Measurements from ENCODE around the gene TBX1. TPM values are rescaled to one million over a fixed set of nuclear protein-coding genes. Genes with fewer than 3 reads are reported as not detected.

TBX1 gene
- total and polyA plus RNA-seq, 7 donors = 18.2 to 112 (median 80.8) TPM

DNA sequence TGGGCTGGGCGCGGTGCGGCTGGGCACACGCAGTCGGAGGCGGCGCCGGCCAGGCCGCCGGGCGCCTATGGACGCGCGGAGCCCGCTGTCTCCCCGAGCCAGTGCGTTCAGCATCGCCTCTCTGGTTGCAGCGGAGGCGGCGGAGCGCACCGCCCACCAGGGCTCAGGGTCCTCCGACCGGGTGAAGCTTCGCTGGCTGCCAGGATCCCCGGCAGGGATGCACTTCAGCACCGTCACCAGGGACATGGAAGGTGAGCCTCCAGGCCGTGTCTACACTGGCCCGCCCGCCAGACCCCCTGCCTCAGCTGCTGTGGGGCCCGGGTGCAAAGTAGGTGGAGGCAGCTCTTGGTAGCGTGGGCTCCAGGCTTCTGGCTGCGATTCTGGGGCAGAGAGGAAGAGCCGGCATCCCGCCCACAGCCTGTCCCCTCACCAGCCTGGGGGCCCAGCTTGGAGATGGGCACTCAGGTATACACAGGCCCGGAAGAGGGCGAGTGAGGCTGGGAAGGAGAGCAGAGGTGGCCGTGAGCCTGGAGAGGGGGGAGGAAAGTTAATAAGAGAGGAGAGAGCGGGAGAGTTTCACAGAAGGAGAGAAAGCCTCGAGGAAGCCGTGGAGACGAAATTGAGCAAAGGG, 1.0 kb upstream of the TBX1 start:
- Histone ChIP-seq H3K27ac (no peak overlapping the region), H3K9me3 (no peaks in the 10 kb centered on the region), H3K27me3 (ENCODE audit: insufficient read depth in 3 of 3, low read length in 2 of 3) (peaks cover 0 to 31% (median 0%) of the 10 kb centered on the region in 3 donors), H3K36me3 (ENCODE audit: insufficient read depth in 1 of 2, low read depth in 1 of 2) (peaks cover 0 to 11% of the 10 kb centered on the region in 2 donors), H3K4me1 (peaks cover 11% of the 10 kb centered on the region), H3K4me3 (peak overlapping the region; percentile 4)
- 48 to 62% (median 58%) methylated on average over 37 to 43 of the region's 43 CpGs for WGBS, 3 donors
- intact Hi-C loops (cut with DNase I) = no loop called here
- DNase-seq (no peak), ATAC-seq (peak in 1 of 4 donors; percentile 23)
- TF ChIP-seq, protein P1, sequence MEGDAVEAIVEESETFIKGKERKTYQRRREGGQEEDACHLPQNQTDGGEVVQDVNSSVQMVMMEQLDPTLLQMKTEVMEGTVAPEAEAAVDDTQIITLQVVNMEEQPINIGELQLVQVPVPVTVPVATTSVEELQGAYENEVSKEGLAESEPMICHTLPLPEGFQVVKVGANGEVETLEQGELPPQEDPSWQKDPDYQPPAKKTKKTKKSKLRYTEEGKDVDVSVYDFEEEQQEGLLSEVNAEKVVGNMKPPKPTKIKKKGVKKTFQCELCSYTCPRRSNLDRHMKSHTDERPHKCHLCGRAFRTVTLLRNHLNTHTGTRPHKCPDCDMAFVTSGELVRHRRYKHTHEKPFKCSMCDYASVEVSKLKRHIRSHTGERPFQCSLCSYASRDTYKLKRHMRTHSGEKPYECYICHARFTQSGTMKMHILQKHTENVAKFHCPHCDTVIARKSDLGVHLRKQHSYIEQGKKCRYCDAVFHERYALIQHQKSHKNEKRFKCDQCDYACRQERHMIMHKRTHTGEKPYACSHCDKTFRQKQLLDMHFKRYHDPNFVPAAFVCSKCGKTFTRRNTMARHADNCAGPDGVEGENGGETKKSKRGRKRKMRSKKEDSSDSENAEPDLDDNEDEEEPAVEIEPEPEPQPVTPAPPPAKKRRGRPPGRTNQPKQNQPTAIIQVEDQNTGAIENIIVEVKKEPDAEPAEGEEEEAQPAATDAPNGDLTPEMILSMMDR (IDR thresholded peaks at IDR 0.05) = no peak

DNA sequence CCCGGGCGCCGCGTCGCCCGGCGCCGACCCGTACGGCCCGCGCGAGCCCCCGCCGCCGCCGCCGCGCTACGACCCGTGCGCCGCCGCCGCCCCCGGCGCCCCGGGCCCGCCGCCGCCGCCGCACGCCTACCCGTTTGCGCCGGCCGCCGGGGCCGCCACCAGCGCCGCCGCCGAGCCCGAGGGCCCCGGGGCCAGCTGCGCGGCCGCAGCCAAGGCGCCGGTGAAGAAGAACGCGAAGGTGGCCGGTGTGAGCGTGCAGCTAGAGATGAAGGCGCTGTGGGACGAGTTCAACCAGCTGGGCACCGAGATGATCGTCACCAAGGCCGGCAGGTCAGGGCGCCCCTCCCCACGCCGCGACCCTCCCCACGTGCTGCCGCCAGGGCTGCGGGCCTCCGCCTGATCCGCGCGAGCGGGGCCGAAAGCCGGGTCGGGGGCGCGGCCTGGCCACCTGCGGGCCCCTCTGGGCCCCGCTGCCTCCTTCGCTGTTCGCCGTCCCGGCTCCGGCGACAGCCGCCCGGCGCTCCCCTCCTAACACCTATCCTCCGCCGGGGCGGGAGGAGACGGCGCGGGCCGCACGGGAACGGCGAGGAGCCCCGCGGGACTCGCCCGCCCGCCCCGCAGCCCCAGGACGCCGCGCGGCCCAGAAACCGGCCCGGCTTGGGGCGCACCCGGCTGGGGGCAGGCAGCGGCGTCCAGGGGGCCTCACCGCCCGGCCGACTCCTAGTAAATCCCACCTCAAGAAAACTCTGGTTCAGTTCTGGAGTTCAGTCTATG, 560 bp downstream of the TBX1 start:
- intact Hi-C loops (cut with DNase I) = loop anchor here in 1 of 2 donors (1.0 kb wide), 1 partner anchor 38 kb away; no protein-coding TSS in a partner anchor
- no peak for DNase-seq

DNA sequence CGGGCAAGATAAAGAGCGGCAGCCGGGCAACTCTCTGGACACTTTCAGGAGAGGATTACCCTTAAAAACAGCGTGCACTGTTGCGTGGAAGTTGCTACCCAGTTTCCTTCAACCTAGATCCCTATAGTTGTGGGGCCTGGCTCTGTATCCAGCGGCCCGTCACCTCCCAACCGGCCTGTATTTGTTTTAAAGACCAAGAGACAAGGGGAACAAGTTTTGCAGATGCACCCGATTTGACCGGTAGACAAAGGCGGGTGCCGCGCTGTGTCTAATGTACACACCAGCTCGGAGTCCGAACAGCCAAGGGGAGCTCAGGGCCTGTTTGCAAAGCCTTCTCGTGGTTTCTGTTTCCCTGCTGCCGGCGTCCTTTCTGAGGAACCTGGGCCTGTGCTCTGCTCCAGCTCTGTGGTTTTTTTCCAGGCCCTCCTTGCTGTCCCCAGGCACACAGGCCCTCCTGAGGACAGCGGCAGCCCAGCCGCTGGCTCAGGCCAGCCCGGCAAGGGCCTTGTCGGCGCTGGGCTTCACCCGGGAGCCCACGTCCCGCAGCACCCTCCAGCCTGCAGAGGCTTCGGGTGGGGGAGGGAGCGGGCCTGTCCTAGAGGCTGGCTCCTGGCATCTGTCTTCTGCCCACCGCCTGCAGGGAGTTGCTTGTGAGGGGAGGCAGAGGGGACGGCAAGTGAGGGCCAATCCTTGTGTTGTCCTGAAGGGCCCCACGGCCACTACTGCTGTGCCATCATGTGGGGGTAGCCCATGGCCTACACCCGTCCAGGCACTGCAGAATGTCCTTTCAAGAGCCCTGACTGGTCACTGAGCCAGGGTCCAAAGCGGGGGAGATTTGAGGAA, 1.4 kb downstream of the TBX1 start:
- Histone ChIP-seq H3K27me3 (ENCODE audit: insufficient read depth in 3 of 3, low read length in 2 of 3) (peaks cover 0 to 14% (median 0%) of the 10 kb centered on the region in 3 donors), H3K9me3 (no peaks in the 10 kb centered on the region), H3K27ac (peak overlapping the region; percentile 87), H3K36me3 (ENCODE audit: insufficient read depth in 1 of 2, low read depth in 1 of 2) (peaks cover 0 to 22% of the 10 kb centered on the region in 2 donors), H3K4me1 (peaks cover 11% of the 10 kb centered on the region), H3K4me3 (peak overlapping the region; percentile 80)
- DNase-seq (no peak), ATAC-seq (peak; percentile 30 to 70 (median 59))
- WGBS, 3 donors = 30 to 54% (median 30%) methylated on average over 32 to 33 of the region's 33 CpGs
- TF ChIP-seq, protein P1 (IDR thresholded peaks at IDR 0.05) = no peak
- intact Hi-C loops (cut with DNase I) = loop anchor here in 1 of 2 donors (1.0 to 2.0 kb wide), 2 partner anchors 17 to 37 kb away; no protein-coding TSS in a partner anchor

More for the DNA sequence above, 560 bp downstream of the TBX1 start:
- Histone ChIP-seq H3K27ac (peak overlapping the region; percentile 87), H3K9me3 (no peaks in the 10 kb centered on the region), H3K4me3 (peak overlapping the region; percentile 80), H3K27me3 (ENCODE audit: insufficient read depth in 3 of 3, low read length in 2 of 3) (peaks cover 0 to 17% (median 0%) of the 10 kb centered on the region in 3 donors), H3K4me1 (peaks cover 11% of the 10 kb centered on the region), H3K36me3 (ENCODE audit: insufficient read depth in 1 of 2, low read depth in 1 of 2) (peaks cover 0 to 22% of the 10 kb centered on the region in 2 donors)
- WGBS, 3 donors = 3 to 10% (median 5%) methylated on average over 28 to 116 of the region's 117 CpGs
- peak in 3 of 4 donors; percentile 41 to 57 (median 43) for ATAC-seq
- TF ChIP-seq, protein P1 (IDR thresholded peaks at IDR 0.05) = no peak

DNA sequence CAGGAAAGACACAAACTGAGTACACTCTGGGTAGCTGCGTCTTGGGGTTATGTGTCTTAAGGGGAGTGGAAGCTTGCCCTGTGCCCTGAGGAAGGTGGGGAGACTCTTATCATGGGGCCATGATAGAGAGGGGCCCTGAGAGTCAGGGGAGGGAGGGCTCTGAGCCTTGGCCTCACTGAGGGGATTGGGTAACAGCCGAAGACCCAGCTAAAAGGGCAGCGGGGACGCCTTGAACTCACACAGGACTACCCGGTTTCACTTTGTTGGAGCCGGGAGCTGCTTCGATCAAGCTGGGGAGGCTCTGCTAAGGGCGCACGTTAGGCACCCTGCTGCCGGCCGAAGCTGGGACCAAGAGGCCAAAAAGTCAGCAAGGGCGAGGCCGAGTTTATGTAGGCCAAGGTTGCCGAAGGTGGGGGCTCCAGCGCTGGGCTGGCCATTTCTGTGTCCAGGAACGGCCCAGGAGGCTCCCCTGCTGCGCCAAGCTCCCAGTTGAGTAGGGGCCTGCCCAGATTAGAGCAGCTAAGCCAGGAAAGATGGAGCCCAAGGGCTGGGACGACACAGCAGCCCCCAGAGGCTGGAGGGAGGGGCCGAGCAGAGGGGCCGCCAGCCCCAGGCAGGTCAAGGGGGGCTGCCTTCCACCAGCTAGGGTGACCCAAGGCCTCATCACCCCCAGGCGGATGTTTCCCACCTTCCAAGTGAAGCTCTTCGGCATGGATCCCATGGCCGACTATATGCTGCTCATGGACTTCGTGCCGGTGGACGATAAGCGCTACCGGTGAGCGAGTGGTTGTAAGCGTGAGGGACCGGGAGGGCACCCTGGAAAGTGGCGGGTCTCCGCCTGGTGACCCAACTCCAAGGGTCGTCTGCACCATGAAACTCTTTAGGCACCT, 2.2 kb downstream of the TBX1 start:
- DNase-seq (no peak), ATAC-seq (peak in 2 of 4 donors; percentile 1 to 21)
- WGBS, 3 donors = 65 to 78% (median 66%) methylated on average over 32 to 34 of the region's 34 CpGs
- peaks cover 0 to 19% (median 0%) of the 10 kb centered on the region in 3 donors for H3K27me3 ChIP-seq (ENCODE audit: insufficient read depth in 3 of 3, low read length in 2 of 3)
- TF ChIP-seq, protein P1 (IDR thresholded peaks at IDR 0.05) = no peak
- intact Hi-C loops (cut with DNase I) = loop anchor here in 1 of 2 donors (2.0 kb wide), 1 partner anchor 16 kb away; no protein-coding TSS in a partner anchor
- no peaks in the 10 kb centered on the region for H3K9me3 ChIP-seq
- H3K4me1 ChIP-seq = peaks cover 11% of the 10 kb centered on the region
- H3K27ac ChIP-seq = peak overlapping the region; percentile 87
- peak overlapping the region; percentile 80 for H3K4me3 ChIP-seq
- H3K36me3 ChIP-seq (ENCODE audit: insufficient read depth in 1 of 2, low read depth in 1 of 2) = peaks cover 0 to 25% of the 10 kb centered on the region in 2 donors
